Pulmonary artery endothelial cell (primary cell): ENCODE data around the gene EDDM3A. TPM values are rescaled to one million over a fixed set of nuclear protein-coding genes. Genes with fewer than 3 reads are reported as not detected.
"Not testable (repeated sequence)": the region's sequence is repeated elsewhere in the genome, so short reads cannot be mapped to it uniquely, and the experiment has no call there.

ENCODE experiments used
- DNase-seq: peaks from one replicate; pipeline ENCODE4 v3.0.0-alpha.2; 2011; ENCODE audit warnings: low read depth, low spot score
- total RNA-seq: library from RNA; depleted of rRNA; stranded (reverse); fragments of >200 nt; gene quantifications from 2 replicates; pipeline ENCODE4 v1.2.3, GENCODE V29; 2014

EDDM3A gene
- total RNA-seq, 1 donor from 2014 or later: not detected

- no peak for DNase-seq
Measured at GRCh38 chr14:20732979-20733635, 12.6 kb upstream of the EDDM3A start.

GRCh38 chr14:20733684-20734429, 11.8 kb upstream of the EDDM3A start:
- DNase-seq: no peak

- DNase-seq: no peak
Measured at GRCh38 chr14:20734430-20734806, 11.3 kb upstream of the EDDM3A start.

- not testable (repeated sequence) for DNase-seq
Measured at GRCh38 chr14:20738292-20738691, 7.4 kb upstream of the EDDM3A start.

GRCh38 chr14:20742132-20742531, 3.6 kb upstream of the EDDM3A start:
- no peak for DNase-seq

- DNase-seq: no peak
Measured at GRCh38 chr14:20743556-20743955, 2.1 kb upstream of the EDDM3A start.

- DNase-seq: no peak
Measured at GRCh38 chr14:20746566-20746965, 879 bp downstream of the EDDM3A start.

- no peak for DNase-seq
Measured at GRCh38 chr14:20748439-20748838, 2.8 kb downstream of the EDDM3A start.

- DNase-seq: no peak
Measured at GRCh38 chr14:20750194-20750593, 4.5 kb downstream of the EDDM3A start.

- DNase-seq: no peak
Measured at GRCh38 chr14:20751963-20752562, 6.4 kb downstream of the EDDM3A start.

GRCh38 chr14:20754308-20754707, 8.6 kb downstream of the EDDM3A start:
- DNase-seq: no peak

- no peak for DNase-seq
Measured at GRCh38 chr14:20755037-20755436, 9.3 kb downstream of the EDDM3A start.

GRCh38 chr14:20757965-20758364, 12.3 kb downstream of the EDDM3A start:
- DNase-seq: no peak

- not testable (repeated sequence) for DNase-seq
Measured at GRCh38 chr14:20759465-20759864, 13.8 kb downstream of the EDDM3A start.

- DNase-seq: no peak
Measured at GRCh38 chr14:20760950-20761349, 15.3 kb downstream of the EDDM3A start.

- no peak for DNase-seq
Measured at GRCh38 chr14:20768593-20768892, 22.9 kb downstream of the EDDM3A start.

GRCh38 chr14:20769421-20769820, 23.7 kb downstream of the EDDM3A start:
- DNase-seq: no peak

- no peak for DNase-seq
Measured at GRCh38 chr14:20772650-20773049, 27.0 kb downstream of the EDDM3A start.

- DNase-seq: no peak
Measured at GRCh38 chr14:20774258-20774824, 28.7 kb downstream of the EDDM3A start.

- DNase-seq: no peak
Measured at GRCh38 chr14:20775043-20775442, 29.4 kb downstream of the EDDM3A start.

GRCh38 chr14:20775901-20776300, 30.2 kb downstream of the EDDM3A start:
- no peak for DNase-seq

- no peak for DNase-seq
Measured at GRCh38 chr14:20781803-20782202, 36.1 kb downstream of the EDDM3A start.
